GM10266 (cell line): Measurements from ENCODE around the gene AADACL3.

Experiments
- DNase-seq: peaks from one replicate; pipeline ENCODE4 v3.0.0; 2012; ENCODE audit errors: extremely low spot score
- TF ChIP-seq, protein P1 (sequence below): IDR thresholded peaks from 2 replicates; pipeline ENCODE4 v1.5.1; 2012; ENCODE audit warnings: mild to moderate bottlenecking, low read depth; ENCODE audit not compliant: control insufficient read depth, insufficient read depth; ENCODE audit errors: missing control alignments

AADACL3 gene

DNA sequence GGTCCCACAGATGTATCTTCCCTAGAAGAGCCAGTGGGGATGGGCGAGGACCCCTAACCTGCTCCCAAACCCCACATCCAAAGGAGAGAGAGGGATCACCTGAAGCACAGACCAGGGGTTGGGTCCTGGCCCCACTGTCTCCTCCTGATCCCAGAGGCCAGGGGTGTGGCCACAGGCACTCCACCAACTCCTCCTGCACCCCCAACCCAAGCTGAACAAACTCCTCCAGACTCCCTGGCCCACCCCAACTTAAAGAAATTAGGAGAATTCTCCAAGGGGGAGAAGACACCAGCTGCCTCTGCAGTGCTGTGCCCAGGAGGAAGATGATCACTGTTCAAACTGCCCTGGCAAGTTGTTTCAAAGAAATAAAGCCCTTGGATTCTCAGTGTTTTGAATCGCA is 53.1 kb downstream of the AADACL3 start:
- no peak for DNase-seq
- TF ChIP-seq, protein P1, sequence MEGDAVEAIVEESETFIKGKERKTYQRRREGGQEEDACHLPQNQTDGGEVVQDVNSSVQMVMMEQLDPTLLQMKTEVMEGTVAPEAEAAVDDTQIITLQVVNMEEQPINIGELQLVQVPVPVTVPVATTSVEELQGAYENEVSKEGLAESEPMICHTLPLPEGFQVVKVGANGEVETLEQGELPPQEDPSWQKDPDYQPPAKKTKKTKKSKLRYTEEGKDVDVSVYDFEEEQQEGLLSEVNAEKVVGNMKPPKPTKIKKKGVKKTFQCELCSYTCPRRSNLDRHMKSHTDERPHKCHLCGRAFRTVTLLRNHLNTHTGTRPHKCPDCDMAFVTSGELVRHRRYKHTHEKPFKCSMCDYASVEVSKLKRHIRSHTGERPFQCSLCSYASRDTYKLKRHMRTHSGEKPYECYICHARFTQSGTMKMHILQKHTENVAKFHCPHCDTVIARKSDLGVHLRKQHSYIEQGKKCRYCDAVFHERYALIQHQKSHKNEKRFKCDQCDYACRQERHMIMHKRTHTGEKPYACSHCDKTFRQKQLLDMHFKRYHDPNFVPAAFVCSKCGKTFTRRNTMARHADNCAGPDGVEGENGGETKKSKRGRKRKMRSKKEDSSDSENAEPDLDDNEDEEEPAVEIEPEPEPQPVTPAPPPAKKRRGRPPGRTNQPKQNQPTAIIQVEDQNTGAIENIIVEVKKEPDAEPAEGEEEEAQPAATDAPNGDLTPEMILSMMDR = no peak

GRCh38 chr1:12769976-12770505 is 54.1 kb downstream of the AADACL3 start:
- TF ChIP-seq, protein P1 = no peak

DNA sequence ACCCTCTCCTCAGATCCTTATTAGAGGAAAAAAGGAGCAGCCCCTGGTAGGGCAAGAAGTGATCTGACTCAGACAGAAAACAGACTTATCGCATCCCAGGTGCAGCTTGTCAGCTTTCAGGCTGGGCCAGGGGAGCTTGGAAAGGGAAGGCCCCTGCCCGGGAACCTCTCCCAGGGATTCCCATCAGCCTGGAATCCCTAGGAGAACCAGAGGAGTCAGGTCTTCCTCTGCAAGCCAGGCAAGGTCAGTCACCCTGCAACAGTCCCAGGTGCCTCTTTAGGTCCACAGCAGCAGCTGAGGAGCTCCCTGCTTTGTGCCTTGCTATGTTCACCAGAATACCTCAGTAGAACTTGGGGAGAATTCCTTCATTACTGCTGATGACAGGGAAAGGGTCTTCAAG is 54.7 kb downstream of the AADACL3 start:
- TF ChIP-seq, protein P1 = no peak

More at GRCh38 chr1:12769976-12770505, 54.1 kb downstream of the AADACL3 start:
- DNase-seq = no peak

GRCh38 chr1:12771186-12771585 is 55.3 kb downstream of the AADACL3 start:
- TF ChIP-seq, protein P1 = no peak
- no peak for DNase-seq

More for the DNA sequence above, 54.7 kb downstream of the AADACL3 start:
- DNase-seq = no peak

GRCh38 chr1:12772520-12772919 is 56.6 kb downstream of the AADACL3 start:
- peak; percentile 1 for DNase-seq
- TF ChIP-seq, protein P1 = no peak

DNA sequence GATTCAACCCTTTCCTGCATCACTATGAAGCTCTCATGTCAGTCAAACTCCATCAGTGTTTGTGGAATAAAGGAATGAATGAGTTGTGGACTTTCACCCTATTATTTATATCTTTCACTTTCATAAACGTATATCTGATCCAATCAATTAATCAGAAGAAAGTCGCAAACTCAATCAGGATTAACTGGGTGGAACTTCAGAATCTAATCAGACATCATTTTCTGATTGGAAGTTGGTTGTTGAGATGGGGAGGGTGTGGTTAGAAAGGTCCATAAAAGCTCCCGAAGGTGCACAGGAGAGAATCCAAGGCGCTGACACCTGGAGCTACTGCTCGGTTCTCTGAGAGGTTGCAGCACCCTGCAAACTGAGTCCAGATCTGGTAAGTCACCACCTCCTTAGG is 57.5 kb downstream of the AADACL3 start, which contains the start of gene PRAMEF12:
Gene PRAMEF12, plus strand, starts transcription at position 301 of the 400 bp plus-strand sequence. CDS start 1,130 bp downstream, outside the sequence.
- TF ChIP-seq, protein P1 = no peak
- no peak for DNase-seq

- TF ChIP-seq, protein P1 = no peak
- DNase-seq = no peak
Measured at GRCh38 chr1:12774801-12775345, 59.0 kb downstream of the AADACL3 start.
